Activated T-helper 1 cell treated with Interleukin-2 at 50 U/mL for 16 hours (primary cell): ENCODE results near the gene RFTN1.

Experiments used
- DNase-seq: peaks from one replicate; pipeline ENCODE4 v3.0.0-alpha.2; 2020; ENCODE audit warnings: low read depth

RFTN1 gene

GRCh38 chr3:16406166-16406565 lies 107.3 kb downstream of the RFTN1 start:
- no peak for DNase-seq

- DNase-seq: no peak
These were observed 109.1 kb downstream of the RFTN1 start for GRCh38 chr3:16404349-16404895.

- DNase-seq: no peak
These were observed 111.0 kb downstream of the RFTN1 start for GRCh38 chr3:16402451-16402850.

GRCh38 chr3:16401273-16401672 lies 112.2 kb downstream of the RFTN1 start:
- no peak for DNase-seq

GRCh38 chr3:16400106-16400931 lies 113.2 kb downstream of the RFTN1 start:
- no peak for DNase-seq

GRCh38 chr3:16399473-16399872 lies 114.0 kb downstream of the RFTN1 start:
- no peak for DNase-seq

- no peak for DNase-seq
These were observed 114.9 kb downstream of the RFTN1 start for GRCh38 chr3:16398648-16399047.

- DNase-seq: no peak
These were observed 117.3 kb downstream of the RFTN1 start for GRCh38 chr3:16396202-16396601.

- DNase-seq: no peak
These were observed 118.3 kb downstream of the RFTN1 start for GRCh38 chr3:16395212-16395611.

- no peak for DNase-seq
These were observed 118.9 kb downstream of the RFTN1 start for GRCh38 chr3:16394639-16395038.

GRCh38 chr3:16392717-16393116 lies 120.8 kb downstream of the RFTN1 start:
- no peak for DNase-seq

- no peak for DNase-seq
These were observed 121.4 kb downstream of the RFTN1 start for GRCh38 chr3:16392065-16392464.

- DNase-seq: no peak
These were observed 122.9 kb downstream of the RFTN1 start for GRCh38 chr3:16390581-16390980.

- DNase-seq: no peak
These were observed 124.6 kb downstream of the RFTN1 start for GRCh38 chr3:16388850-16389441.

- no peak for DNase-seq
These were observed 126.9 kb downstream of the RFTN1 start for GRCh38 chr3:16386561-16386960.

- no peak for DNase-seq
These were observed 128.3 kb downstream of the RFTN1 start for GRCh38 chr3:16385151-16385550.

GRCh38 chr3:16383864-16384263 lies 129.6 kb downstream of the RFTN1 start:
- no peak for DNase-seq

GRCh38 chr3:16382845-16383244 lies 130.7 kb downstream of the RFTN1 start:
- no peak for DNase-seq

- DNase-seq: no peak
These were observed 132.1 kb downstream of the RFTN1 start for GRCh38 chr3:16381426-16381825.

- no peak for DNase-seq
These were observed 133.1 kb downstream of the RFTN1 start for GRCh38 chr3:16380421-16380820.

GRCh38 chr3:16379838-16380237 lies 133.7 kb downstream of the RFTN1 start:
- DNase-seq: no peak

- no peak for DNase-seq
These were observed 134.6 kb downstream of the RFTN1 start for GRCh38 chr3:16378920-16379319.

- no peak for DNase-seq
These were observed 135.1 kb downstream of the RFTN1 start for GRCh38 chr3:16378415-16378814.
